Body of pancreas (tissue), 4 donors: Measurements from ENCODE around the gene LNX1. TPM values are rescaled to one million over a fixed set of nuclear protein-coding genes. Genes with fewer than 3 reads are reported as not detected.

ENCODE experiments used
- ATAC-seq: fragments of 150-250 bp; one replicate; pipeline ENCODE4 v1.9.1; 2016
- DNase-seq, 4 donors: peaks; one replicate each; pipeline ENCODE4 v3.0.0-alpha.2; 2019
- H3K27ac ChIP-seq, 4 donors: fragments of 200-600 bp; sonication (generic); 1 replicate in 3 of 4; 2 replicates in 1 of 4; pipeline versions ENCODE4 v1.5.1 to v1.6.1; 2016 to 2019; ENCODE audit warnings: mild to moderate bottlenecking in 1 of 4, mixed read lengths in 1 of 4, moderate library complexity in 1 of 4
- H3K27me3 ChIP-seq, 2 donors: fragments of 200-600 bp; sonication (generic); one replicate each; pipeline ENCODE4 v1.6.0; 2016; ENCODE audit warnings: mild to moderate bottlenecking in 1 of 2
- H3K36me3 ChIP-seq, 2 donors: fragments of 200-600 bp; sonication (generic); replicated peaks in 1 of 2; 2 replicates each; pipeline ENCODE4 v1.5.1; 2016; ENCODE audit warnings: low read depth in 2 of 2; ENCODE audit not compliant: insufficient read depth in 1 of 2
- H3K4me1 ChIP-seq: fragments of 200-600 bp; sonication (generic); one replicate; pipeline ENCODE4 v1.6.0; 2016
- H3K4me3 ChIP-seq, 2 donors: fragments of 200-600 bp; sonication (generic); 1 replicate in 1 of 2; 2 replicates in 1 of 2; pipeline ENCODE4 v1.5.1; 2016 to 2019
- H3K9me3 ChIP-seq, 3 donors: fragments of 200-600 bp; sonication (generic); 1 replicate in 2 of 3; 2 replicates in 1 of 3; pipeline ENCODE4 v1.5.1; 2016
- CTCF ChIP-seq, 7 experiments: fragments of 450-650 bp in 4 of 7; fragments of 200-600 bp in 3 of 7; sonication (generic) in 3 of 7; IDR thresholded peaks; one replicate each; pipeline ENCODE4 v1.5.1; 2016 to 2019; ENCODE audit warnings: antibody characterized with exemption in 7 of 7
- POLR2A ChIP-seq, 3 donors: fragments of 450-650 bp; IDR thresholded peaks; one replicate each; pipeline ENCODE4 v1.6.1; 2016; ENCODE audit warnings: antibody characterized with exemption in 3 of 3, mild to moderate bottlenecking in 2 of 3
- WGBS, 2 donors: methylation state at CpG; one replicate each; pipeline ENCODE4 v1.1.5; 2017; 5-methylcytosine and 5-hydroxymethylcytosine counted together
- intact Hi-C: fragments of 100-400 bp; cut with DNase I; formaldehyde crosslinking; loops from one replicate; pipeline ENCODE4 v1.15.1; 2023
- total RNA-seq, 2 donors: library from RNA; depleted of rRNA; stranded (reverse); fragments of >200 nt; gene quantifications; one replicate each; pipeline ENCODE4 v1.1.0, GENCODE V29; 2016

LNX1 gene
- total RNA-seq, 2 donors from 2014 or later, result 15.2 to 17.1 TPM

DNA sequence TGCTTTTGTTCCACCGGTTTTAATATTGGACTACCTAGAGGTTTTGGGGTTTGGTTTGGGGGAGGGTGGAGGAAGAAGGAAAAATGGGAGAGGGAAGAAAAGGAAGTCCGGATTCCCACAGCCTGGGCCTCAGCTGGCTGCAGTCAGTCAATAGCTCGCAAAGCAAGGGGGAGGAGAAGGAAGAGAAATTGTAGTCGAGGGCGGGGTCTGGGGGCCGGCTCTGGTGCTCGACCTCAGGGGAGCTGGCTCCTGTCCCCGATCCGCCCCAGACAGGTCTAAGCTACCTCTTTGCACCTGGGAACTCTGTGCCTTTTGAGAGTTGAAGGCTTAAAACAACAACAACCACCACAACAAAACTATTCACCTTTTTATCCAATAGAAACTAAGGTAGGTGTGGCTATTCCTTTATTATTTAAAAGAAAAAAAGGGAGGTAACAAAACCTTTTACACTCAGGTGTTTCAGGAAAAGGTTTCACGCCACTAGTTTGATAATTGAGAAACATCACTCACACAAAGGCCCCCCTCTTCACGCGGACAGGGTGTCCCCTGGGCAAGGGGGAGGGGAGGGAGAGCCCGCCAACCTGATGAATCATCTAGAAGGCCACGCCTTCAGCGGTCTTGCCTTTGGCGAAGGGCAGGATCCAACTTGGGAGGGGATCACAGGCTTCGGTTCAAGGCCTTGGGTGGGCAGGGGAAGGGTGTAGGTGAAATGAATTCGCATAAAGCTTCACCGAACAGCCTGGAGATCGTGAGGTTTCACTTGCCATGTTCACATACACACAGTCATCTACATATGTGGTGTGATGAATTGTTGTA is 1.6 kb upstream of the LNX1 start:
- H3K4me3 ChIP-seq, result no peak overlapping the region
- H3K9me3 ChIP-seq, result no peaks in the 10 kb centered on the region
- no peaks in the 10 kb centered on the region for H3K36me3 ChIP-seq
- 23% methylated on average over 20 of the region's 20 CpGs for WGBS, 2 donors
- peak overlapping the region; percentile 68 to 96 (median 92) for H3K27ac ChIP-seq
- peaks cover 40% of the 10 kb centered on the region for H3K4me1 ChIP-seq
- no peaks in the 10 kb centered on the region for H3K27me3 ChIP-seq
- TF ChIP-seq CTCF (IDR thresholded peaks at IDR 0.05) (no peak), POLR2A (IDR thresholded peaks at IDR 0.05) (peak in 2 of 3 donors; percentile 62 to 68)
- peak; percentile 67 for ATAC-seq
- peak; percentile 79 to 90 (median 86) for DNase-seq
- intact Hi-C loops, result no loop called here

GRCh38 chr4:53592122-53592521 is 836 bp upstream of the LNX1 start:
- intact Hi-C loops, result no loop called here
- DNase-seq, result peak; percentile 61 to 86 (median 81)
- TF ChIP-seq CTCF (IDR thresholded peaks at IDR 0.05), result no peak
- no peak for TF ChIP-seq POLR2A (IDR thresholded peaks at IDR 0.05)
- Histone ChIP-seq H3K36me3 (no peaks in the 10 kb centered on the region), H3K4me1 (peaks cover 47% of the 10 kb centered on the region), H3K9me3 (no peaks in the 10 kb centered on the region), H3K27ac (peak overlapping the region; percentile 68 to 96 (median 92)), H3K27me3 (no peaks in the 10 kb centered on the region), H3K4me3 (no peak overlapping the region)
- ATAC-seq, result peak; percentile 58
- WGBS, 2 donors, result 5 to 14% methylated on average over 8 of the region's 8 CpGs

- intact Hi-C loops, result no loop called here
- ATAC-seq, result no peak
- Histone ChIP-seq H3K36me3 (no peaks in the 10 kb centered on the region), H3K27me3 (no peaks in the 10 kb centered on the region), H3K9me3 (no peaks in the 10 kb centered on the region), H3K4me1 (peaks cover 64% of the 10 kb centered on the region), H3K4me3 (peak overlapping the region in 1 of 2 donors; percentile 0), H3K27ac (peak overlapping the region in 3 of 4 donors; percentile 91 to 96 (median 92))
- WGBS, 2 donors, result 14 to 23% methylated on average over 2 of the region's 2 CpGs
- DNase-seq, result no peak
- TF ChIP-seq CTCF (IDR thresholded peaks at IDR 0.05), result no peak
- TF ChIP-seq POLR2A (IDR thresholded peaks at IDR 0.05), result no peak
These were observed 1.1 kb downstream of the LNX1 start for GRCh38 chr4:53590187-53590586.

DNA sequence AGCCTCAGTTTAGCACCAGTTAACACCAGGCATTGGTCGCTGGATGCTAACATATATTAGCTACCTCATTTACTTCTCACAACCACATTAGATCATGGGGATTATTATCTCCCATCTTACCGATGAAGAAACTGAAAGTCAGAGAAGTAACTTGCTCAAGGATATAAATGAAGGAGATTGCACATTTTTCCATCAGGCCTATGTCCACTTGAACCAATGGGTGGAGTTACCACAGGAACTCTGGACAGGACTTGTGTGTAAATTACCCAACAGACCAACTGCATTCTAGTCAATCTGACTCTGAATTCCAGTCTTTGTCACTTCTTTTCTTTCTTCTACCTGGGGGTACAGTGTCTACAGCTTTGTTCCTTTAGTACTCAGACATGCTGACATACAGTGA is 1.8 kb downstream of the LNX1 start:
- Histone ChIP-seq H3K36me3 (no peaks in the 10 kb centered on the region), H3K4me3 (no peak overlapping the region), H3K9me3 (no peaks in the 10 kb centered on the region), H3K27me3 (no peaks in the 10 kb centered on the region), H3K27ac (peak overlapping the region in 3 of 4 donors; percentile 91 to 96 (median 92)), H3K4me1 (peaks cover 69% of the 10 kb centered on the region)
- intact Hi-C loops, result no loop called here
- 65 to 72% methylated on average over 2 of the region's 2 CpGs for WGBS, 2 donors
- no peak for ATAC-seq
- TF ChIP-seq CTCF (IDR thresholded peaks at IDR 0.05), result no peak
- no peak for TF ChIP-seq POLR2A (IDR thresholded peaks at IDR 0.05)
- no peak for DNase-seq
